Activated CD8-positive, alpha-beta memory T cell treated with anti-CD3 and anti-CD28 coated beads, Interleukin-2, amount 50 U/mL, for 1 hour (primary cell): ENCODE measurements around the gene RHBDF2.

ENCODE experiments used
- DNase-seq: peaks from one replicate; pipeline ENCODE4 v3.0.0-alpha.2; 2020; ENCODE audit errors: extremely low read depth

The RHBDF2 gene

GRCh38 chr17:76501827-76502307, 644 bp upstream of the RHBDF2 start:
- no peak for DNase-seq

- DNase-seq = no peak
Measured at GRCh38 chr17:76500747-76501017, 541 bp downstream of the RHBDF2 start.

GRCh38 chr17:76500074-76500746, 1.0 kb downstream of the RHBDF2 start:
- no peak for DNase-seq

- DNase-seq = no peak
Measured at GRCh38 chr17:76499267-76499667, 2.0 kb downstream of the RHBDF2 start.

GRCh38 chr17:76498876-76499251, 2.4 kb downstream of the RHBDF2 start:
- no peak for DNase-seq

- DNase-seq = no peak
Measured at GRCh38 chr17:76497979-76498875, 3.0 kb downstream of the RHBDF2 start.

GRCh38 chr17:76497699-76497978, 3.6 kb downstream of the RHBDF2 start:
- no peak for DNase-seq

GRCh38 chr17:76496464-76496863, 4.8 kb downstream of the RHBDF2 start:
- DNase-seq = no peak

GRCh38 chr17:76495663-76496400, 5.4 kb downstream of the RHBDF2 start:
- DNase-seq = no peak

- no peak for DNase-seq
Measured at GRCh38 chr17:76493505-76494167, 7.6 kb downstream of the RHBDF2 start.

GRCh38 chr17:76492989-76493501, 8.2 kb downstream of the RHBDF2 start:
- DNase-seq = no peak

- DNase-seq = no peak
Measured at GRCh38 chr17:76492123-76492988, 8.9 kb downstream of the RHBDF2 start.

GRCh38 chr17:76491271-76492122, 9.7 kb downstream of the RHBDF2 start:
- DNase-seq = no peak

- no peak for DNase-seq
Measured at GRCh38 chr17:76490112-76490710, 11.0 kb downstream of the RHBDF2 start.

- no peak for DNase-seq
Measured at GRCh38 chr17:76487451-76488192, 13.6 kb downstream of the RHBDF2 start.

GRCh38 chr17:76485569-76485968, 15.7 kb downstream of the RHBDF2 start:
- no peak for DNase-seq

- DNase-seq = no peak
Measured at GRCh38 chr17:76484228-76484725, 16.9 kb downstream of the RHBDF2 start.

GRCh38 chr17:76481071-76481655, 20.1 kb downstream of the RHBDF2 start:
- no peak for DNase-seq
